Suppressor macrophage (primary cell): ENCODE data around the gene FAM163B.

Source experiments
- DNase-seq, 4 experiments: peaks; one replicate each; pipeline ENCODE4 v3.0.0-alpha.2; 2020 to 2022

Gene FAM163B

DNA sequence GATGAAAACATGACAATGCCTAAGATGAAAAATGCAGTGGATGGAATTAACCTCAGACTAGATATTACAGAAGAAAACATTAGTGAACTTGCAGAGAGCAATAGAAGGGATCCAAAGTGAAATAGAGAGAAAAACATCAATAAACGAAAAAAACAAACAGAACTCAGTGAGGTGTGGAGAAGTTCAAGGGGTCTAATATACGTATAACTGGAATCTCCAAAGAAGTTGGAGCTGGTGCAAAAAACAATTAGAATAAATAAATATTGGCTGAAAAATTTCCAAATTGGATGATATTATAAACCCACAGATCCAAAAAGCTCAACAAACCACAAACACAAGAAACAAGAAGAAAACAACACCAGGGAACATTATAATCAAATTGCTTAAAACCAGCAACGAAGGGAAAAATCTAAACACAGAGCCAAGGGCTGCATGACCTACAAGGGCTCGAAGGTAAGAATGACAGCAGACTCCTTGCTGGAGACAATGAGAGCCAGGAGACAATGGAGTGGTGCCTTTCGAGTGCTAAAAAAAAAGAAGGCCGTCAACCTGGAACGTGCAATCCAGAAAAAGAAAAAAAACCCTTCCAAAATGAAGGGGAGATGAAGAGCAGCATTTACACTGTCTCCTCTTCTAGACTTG, 11.8 kb downstream of the FAM163B start:
- no peak for DNase-seq

DNA sequence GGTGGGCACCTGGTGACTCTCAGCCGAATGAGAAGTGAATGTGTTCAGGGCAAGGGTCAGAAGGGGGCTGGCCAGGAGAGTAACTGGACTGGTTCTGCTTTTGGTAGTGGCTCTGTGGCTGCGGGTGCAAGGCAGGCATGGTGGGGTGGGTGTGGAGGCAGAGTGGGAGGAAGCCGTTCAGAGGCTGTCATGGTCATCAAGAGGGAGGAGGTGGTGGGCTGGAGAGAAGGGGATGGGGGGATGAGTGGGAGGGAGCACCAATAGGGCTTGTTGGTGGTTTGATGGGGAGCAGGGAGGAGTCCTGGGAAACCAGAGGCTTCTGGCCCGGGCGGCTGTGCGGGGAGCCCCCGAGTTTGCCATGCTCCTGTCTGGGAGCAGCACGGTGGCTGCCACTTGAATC, 13.3 kb downstream of the FAM163B start:
- DNase-seq = no peak

DNA sequence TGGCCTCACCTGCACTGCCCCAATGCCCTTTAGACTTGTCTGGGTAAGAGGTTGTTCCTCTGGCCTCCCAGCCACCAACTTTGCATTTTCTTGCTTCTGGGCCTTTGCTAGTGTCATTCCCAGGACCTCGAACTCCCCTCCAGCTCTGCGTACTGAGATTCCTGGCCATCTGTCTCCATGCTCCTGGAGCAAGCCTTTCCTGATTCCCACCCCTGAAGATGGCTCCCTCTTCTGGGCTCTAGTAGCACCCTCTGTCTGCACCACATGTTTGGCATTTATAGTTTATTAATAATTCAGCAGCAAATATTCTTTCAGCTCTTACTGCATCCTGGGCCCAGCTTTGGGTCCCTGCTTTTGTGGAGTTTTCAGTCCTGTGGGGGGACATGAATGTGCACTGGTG, 14.9 kb downstream of the FAM163B start:
- DNase-seq = no peak

DNA sequence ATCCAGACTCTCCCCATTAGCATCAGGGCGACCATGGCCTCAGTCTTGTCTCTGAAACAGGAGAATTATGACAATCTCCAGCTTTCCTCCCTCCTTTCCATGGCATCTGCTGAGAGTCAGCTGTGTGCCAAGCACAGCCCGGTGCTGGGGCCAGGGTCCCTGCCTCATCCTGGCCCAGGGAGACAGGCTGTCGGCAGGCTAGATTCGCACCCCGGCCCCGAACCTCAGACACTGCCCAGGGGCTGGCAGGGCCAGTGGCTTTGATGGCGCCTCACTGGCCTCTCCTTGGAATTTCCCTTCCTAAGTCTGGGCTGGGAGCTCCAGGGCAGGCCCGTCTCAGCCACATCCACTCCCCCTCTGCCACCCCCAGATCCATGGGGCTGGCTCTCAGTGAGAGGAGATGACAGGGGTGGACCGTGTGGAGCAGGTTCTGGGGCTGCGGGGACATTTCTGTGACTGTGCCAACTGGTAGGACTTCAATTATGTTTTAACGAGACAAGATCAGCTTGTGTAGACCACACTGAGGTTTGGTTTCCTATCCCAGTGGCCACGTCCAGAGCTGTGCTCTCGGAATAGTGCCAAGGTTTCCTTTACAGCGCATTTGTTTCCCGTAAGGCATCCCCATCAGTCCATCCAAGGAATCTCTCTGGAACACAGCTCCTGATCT, 15.5 kb downstream of the FAM163B start:
- DNase-seq = no peak

DNA sequence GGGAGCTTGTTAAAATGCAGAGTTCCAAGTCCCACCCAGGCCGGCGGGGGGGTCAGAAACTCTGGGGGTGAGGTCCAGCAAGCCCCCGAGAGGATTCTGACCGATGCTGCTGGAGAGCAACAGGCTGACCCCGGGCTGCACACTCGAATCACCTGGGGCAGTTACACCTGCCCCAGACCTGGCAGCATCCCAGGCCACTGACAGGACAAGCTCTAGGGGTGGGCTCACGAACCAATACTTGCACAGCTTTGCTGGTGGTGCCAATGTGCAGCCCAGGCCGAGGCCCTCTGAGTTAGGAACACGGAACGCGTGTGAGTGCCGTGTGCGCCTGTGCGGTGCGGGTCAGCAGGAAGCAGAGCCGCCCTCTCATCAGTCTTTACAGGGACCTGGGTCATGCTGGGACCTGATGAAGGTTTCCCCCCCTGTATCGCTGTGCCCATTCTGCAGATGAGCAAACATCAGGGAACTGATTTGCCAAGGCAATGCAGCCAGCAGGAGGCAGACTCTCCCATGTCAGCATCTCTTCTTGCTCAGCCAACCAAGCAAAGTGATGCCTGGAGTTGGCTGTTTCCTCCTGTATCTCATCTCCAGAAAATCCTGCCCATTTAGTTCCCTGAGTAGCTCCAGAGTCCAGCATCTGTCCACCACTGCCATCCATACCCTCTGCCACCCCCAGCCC, 16.3 kb downstream of the FAM163B start:
- peak in 2 of 4 experiments; percentile 4 to 9 for DNase-seq

DNA sequence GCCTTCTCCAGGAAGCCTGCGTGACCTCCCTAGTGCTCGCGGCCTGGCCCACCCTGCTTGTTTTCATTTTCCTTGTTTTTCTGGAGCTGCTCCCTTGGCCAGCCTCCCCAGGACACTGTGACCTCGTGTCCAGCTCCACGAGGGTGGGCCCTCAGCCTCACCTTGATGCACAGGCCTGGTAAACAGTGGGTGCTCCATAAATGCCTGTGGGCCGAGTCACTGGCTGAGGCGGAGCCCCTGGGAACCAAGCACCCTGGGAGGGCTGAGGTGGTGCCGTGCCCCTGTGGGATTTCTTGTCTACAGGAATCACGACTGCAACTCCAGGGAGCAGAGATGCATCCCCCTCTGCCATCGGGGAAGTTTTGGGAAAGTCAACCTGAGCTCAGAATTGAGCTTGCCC, 17.2 kb downstream of the FAM163B start:
- DNase-seq = no peak

DNA sequence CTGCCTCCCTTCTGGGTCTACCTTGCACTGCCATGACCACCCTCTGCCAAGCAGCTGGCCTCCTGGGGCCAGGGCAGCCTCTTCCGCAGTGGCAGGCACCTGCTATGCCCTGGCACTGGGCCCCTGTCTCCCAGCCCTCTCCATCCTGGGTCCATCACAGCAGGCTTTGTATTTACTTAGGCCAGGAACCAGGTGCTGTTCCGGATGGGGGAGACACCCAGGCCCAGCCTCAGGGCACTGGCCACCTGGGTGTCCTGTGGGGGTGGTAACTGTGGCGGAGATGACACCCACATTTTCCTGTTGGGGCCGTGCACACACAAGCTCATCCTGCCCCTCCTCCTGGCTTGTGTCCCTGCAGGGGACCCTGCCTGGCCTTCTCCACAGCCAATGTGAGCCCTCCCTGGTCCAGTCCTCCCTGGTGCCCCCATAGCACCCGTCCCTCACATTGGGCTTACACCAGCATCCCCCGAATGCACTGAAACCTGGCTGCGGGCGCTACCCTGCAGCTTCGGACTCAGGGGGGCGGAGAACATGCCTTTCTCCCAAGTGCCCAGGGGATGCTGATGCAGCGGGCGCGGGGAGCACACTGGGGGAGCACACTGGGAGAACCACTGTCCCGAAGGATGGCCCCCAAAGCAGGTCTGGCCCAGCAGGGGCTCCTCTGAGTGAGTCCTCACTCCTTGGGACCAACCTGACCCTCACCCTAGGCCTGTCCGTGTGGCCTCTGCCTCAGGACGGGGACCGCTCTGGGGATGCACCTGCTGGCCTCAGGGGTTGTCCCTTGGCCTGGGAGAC, 17.9 kb downstream of the FAM163B start:
- no peak for DNase-seq

DNA sequence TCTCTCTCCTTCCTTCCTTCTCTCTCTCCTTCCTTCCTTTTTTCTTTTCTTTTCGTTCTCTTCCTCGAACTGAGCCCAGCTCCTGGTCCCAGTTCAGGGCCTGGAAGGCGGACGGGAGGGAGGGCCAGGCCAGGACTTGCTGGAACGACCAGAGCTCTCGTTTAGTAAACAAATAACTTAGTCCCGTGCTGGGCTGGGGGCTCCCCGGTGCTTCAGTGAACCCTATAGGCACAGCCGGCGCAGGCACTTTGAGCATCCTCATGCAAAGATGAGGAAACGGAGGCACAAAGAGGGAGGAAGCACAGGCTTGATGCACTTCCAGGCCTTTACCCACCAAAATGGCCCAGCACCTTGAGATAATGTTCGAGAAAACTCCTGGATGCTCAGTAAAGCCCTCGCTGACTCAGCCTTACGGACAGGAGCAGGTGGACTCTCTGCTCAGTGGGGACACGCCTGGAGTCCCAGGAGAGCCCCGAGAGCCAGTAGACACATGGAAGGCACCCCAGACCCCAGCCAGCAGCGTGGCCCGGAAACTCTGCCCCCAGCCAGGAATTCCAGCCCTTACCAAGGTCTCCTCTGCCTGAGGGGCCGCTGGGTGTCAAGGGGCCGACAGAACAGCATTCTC, 18.8 kb downstream of the FAM163B start:
- no peak for DNase-seq

DNA sequence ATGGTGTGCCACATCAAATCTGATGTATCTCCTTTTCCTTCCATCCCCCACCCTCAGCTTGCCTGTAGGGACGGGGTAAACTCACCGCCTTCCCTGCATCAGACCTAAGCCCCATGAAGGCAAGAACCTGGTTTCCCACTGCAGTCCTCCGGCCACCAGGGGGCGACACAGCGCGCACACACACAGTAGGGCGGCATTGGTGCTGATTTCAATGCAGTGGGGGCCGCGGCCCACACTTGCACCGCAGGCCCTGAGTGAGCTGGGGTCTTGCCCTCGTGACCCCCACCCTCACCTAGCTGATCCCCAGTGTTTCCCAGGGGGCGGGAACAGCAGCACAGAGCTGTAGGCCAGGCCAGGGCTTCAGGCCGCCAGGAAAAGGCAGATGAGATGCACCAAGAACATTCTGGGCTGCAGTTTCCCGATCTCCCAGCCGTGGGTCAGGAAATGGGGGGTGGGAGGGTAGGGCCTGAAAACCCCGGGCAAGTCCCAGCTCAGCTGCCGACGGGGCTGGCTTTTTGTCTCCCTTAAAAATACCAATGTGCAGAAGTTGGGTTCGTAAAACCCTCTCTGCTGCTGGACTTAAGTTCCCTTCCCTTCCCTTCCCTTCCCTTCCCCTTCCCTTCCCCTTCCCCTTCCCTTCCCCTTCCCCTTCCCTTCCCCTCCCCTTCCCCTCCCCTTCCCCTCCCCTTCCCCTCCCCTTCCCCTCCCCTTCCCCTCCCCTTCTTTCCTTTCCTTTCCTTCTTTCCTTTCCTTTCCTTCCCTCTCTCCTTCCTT, 19.5 kb downstream of the FAM163B start:
- peak in 3 of 4 experiments; percentile 7 to 24 (median 14) for DNase-seq

DNA sequence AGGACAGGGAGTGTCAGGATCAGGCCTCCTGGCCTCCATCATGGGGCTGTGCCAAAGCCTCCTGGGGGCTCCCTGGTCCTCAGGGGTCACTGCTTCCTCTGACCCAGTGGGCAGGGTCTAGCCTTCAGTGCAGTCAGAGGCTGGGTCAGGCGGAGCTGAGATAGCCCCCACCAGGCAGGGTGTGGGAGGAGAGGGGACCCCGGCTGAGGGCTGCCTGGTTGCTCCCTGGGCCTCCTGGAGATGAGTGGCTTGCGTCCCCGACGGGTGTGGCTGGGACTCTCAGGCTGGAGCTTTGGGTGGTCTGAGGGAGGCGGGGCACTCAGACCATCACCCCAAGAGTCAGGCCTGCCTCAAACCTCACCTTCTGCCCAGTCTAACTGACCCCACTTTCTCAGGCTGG, 21.7 kb downstream of the FAM163B start:
- no peak for DNase-seq

DNA sequence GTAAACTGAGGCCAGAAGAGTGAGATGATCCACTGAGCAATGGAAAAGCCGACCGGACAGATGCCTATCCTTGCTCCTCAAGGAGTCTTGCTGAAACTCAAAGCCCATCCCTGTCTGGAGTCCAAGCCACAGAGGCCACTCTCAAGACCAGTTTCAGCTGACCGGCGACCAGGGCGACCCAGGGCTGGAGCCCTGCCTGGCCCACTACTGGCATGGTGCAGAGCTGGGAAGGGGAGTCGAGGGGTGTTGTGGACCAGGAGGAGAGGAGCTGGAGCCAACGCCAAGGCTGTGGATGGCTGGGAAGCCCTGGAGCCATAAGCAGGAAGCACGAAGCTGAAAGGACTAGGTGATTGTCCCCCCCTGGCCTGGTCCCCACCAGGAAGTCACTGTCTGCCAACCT, 22.1 kb downstream of the FAM163B start:
- no peak for DNase-seq

DNA sequence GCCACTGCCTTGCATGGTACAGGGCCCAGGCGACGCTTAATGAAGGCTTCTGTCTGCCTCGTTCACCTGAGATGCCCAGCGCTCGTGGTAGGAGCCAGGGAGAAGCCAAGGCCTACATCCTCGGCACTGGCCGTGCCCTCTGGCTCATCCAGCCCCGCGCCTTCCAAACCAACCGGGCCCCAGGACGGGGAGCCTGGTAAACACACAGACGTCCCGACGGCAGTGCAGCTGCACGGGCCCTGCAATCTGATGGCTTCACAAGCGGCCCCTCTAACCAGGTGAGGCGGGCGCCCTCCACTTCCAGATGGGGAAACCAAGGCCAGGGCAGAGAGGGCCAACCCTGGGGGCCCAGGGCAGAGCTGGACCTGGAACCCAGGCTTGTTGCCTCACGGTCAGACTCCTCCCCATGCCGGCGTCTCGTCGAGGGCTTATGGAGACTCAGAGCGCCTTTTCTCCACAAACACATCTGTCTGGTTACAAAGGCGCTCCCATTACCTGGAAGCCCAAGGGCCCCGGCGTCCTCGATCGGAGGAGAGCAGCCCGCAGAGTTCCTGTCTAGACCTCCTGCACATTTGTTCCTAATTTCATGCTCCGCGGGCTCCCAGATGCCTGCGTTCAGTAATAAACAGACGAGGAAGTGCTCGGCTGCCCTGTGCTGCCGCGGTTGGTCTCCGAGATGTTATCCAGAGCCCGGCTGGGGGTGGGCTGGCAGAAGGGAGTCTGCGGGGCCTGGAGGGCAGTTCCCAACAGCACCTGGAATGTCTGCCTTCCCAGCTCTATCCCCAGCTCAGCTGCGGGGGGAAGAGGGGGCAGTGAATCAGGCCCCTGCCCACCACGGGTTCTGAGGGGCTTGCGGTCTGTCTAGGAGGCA, 23.5 kb downstream of the FAM163B start:
- DNase-seq = peak in 1 of 4 experiments; percentile 14

DNA sequence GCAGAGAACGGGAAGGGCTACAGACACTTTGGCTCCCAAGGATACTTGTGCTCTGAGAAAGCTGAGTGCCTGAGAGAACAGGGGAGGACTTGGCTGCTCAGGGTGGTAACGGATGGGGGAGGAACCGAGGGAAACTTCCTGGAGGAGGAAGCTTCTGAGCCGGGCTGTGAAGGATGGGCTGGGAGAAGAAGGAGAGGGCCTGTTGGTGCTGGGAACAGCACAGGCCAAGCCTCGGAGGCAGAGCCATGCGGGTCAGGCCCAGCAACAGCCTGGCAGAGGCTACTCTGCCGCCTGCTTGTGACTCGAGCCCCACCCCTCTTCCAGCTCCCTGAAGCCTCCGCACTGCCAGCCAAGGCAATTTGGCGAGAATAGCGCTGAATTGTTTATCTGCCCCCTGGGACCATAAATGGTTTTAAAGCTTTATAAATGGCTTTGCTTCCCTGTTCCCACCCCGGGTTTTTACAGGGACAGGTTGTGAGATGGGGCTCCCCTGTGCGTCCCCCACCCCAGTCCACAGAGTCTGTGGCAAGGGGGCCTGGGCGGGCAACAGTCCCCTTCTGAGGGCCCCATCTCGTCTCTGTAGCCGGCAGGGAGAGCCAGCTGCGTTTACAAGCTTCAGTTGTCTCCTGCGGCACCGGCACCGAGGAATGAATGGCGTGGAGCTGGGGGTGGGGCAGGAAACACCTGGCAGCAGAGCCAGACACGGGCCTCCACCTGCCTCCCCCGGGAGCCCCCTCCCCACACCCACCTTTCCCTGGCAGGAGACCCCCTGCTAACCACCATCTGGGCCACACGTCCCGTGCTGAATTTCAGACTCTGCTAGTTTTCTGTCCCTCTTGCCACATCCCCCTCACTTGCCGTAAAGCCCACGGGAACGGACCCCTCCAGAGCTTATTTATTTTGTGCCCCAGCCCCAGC, 24.4 kb downstream of the FAM163B start:
- DNase-seq = no peak

DNA sequence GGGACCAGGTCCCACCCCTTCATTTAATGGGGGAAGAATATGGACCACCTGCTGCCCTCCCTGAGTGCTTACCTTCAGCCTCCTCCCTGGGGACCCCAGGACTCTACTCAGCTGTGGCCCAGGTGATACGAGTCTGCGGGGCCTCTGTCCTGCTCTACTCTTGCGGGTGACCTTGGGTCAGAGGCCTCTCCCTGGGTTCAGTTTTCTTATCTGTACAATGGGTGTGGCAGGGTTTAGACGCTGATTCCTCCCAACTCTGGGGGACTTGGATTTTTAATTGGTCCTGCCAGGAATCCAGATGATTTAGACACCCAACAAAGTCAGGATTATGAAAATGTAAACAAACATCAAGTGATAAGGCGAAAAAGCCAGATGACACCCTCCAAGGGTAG, 25.0 kb downstream of the FAM163B start:
- DNase-seq = no peak

DNA sequence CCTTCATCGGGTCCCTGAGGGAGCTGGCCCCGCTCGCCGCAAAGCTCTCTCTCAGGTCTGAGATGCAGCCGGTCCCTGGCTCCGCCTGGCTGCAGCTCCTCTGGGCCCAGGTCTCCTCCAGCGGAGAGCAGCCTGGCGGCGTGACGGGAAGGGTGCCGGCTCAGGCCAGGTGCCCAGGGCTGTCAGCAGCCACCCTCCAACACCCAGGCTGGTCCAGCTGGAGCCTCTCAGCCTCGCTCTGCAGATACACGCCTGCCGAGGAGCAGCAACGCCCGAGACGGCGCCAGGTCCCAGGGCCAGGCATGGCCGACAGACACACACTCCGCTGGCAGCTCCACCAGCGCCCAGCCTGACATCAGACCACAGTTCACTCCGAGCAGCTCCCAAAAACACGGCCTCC, 25.6 kb downstream of the FAM163B start:
- DNase-seq = no peak

DNA sequence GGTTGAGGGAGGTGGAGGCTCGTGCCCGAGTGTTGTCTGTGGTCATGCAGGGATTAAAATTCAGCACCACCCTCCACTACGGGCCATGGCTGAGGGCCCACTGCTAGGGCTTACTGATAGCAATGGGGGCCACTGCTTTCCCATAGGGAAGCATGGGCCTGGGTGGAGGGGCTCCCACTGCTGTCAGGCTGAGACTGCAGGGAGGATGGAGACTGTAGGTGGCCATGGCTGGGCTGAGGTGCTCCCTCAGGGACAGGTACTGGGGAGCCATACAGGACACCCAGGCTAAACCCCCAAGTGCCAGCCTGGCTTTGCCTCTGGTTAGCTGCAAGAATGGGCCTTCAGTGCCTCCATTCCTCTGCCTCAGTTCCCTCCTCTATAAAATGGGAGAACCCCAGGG, 26.1 kb downstream of the FAM163B start:
- DNase-seq = no peak

DNA sequence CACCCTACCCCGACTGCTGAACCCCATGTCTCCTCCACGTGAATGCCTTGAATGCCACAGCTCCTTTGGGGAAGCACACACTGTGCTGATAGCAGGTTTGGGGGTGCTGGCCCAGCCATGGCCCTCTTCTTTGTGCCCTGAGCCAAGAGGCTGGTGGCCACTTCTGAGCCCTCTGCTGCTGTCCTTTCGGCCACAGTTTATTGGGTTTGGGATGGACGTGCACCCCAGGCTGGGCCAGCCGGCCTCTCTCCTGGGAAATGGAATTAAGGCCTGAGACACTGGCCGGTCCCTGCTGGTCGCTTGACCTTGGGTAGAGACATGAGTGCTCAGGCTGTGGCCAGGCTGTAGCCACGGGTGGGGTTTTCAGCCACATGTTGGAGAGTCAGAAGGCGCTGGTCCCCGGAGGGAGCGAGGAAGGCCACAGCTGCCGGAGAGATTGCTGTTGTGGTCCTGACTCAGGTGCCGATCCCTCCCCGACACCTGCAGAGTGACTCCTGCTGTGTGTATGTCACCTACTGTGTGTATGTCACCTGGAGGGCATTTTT, 26.6 kb downstream of the FAM163B start:
- DNase-seq = no peak

DNA sequence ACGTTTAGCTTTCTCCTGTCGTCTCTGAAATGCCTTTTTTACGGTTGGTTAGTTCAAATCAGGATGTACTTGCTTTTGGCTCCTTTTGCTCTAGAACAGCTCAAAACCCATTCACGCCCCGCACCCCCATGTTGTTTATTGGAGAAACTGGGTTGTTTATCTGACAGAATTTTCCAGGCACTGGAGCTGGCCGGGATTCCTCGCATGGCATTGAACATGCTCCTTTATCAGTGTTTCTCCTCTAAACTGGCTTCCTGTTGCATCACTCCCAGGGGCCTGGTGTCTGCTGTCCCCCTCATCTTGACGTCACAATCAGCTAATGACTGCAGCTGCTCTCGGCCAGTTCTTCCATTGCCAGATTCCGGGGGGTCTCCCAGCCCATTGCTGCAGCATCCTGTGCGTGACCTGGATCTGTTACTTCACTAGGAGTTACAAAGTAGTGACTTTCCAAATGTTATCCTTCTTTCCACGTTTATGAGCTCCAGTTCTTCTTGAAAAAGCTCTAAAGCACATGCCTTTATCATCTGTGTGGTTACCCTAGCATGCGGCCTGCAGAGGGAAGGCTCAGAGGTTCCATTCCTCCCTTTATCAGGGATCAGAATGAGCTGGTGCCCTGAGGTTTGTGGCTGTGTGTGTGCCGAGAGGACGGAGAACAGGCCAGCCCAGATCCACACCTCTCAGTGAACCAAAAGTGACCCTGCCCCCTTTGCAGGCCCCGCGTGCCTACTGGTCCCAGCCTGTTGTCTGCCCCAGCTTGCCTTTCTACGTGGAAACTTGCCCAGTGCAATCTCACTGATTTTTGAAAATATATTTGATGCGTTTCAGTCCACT, 27.5 kb downstream of the FAM163B start:
- DNase-seq = no peak

DNA sequence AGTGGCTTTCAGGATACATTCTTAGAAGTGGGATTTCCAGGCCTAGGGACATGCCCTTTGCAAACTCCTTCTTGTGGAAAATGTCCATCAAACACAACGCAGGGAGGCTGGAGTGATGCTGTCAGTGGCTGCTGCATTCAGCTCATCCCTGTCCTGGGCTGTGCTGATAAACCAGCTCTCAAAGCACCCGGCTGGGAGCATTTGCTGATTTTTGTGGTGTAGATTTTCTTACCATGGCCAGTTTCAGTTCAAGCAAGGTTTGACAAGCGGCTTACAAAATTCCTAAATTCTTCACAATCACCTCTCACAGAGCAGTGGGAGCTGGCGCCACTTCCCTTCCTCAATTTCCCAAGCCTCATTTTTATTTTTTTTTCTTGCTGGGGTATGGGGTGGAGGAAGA, 28.2 kb downstream of the FAM163B start:
- no peak for DNase-seq
